Measurements from ENCODE around the gene ZNF532. TPM values are rescaled to one million over a fixed set of nuclear protein-coding genes. Genes with fewer than 3 reads are reported as not detected.
"Not testable (repeated sequence)": the region's sequence is repeated elsewhere in the genome, so short reads cannot be mapped to it uniquely, and the experiment has no call there.

ZNF532 gene
- total and polyA plus RNA-seq, 11 donors, result 16.0 to 84.4 (median 69.9) TPM

- Histone ChIP-seq H3K36me3 (no peaks in the 10 kb centered on the region), H3K4me1 (peaks cover 0 to 36% (median 13%) of the 10 kb centered on the region in 12 donors), H3K27me3 (no peaks in the 10 kb centered on the region), H3K9me3 (no peaks in the 10 kb centered on the region), H3K27ac (peak overlapping the region in 1 of 12 donors; percentile 34), H3K4me3 (no peak overlapping the region)
- peak in 1 of 5 donors; percentile 37 for DNase-seq
- WGBS, 4 donors, result 73 to 90% (median 81%) methylated on average over 12 of the region's 12 CpGs
- intact Hi-C loops (cut with DNase I), result no loop called here
- TF ChIP-seq CTCF (IDR thresholded peaks at IDR 0.05) (no peak), POLR2A (IDR thresholded peaks at IDR 0.05) (no peak)
- peak in 1 of 4 donors; percentile 43 for ATAC-seq
Measured at GRCh38 chr18:58850786-58851469, 13.7 kb upstream of the ZNF532 start.

GRCh38 chr18:58851856-58852255 lies 12.8 kb upstream of the ZNF532 start:
- H3K9me3 ChIP-seq, result no peaks in the 10 kb centered on the region
- 54 to 69% (median 62%) methylated on average over 5 of the region's 5 CpGs for WGBS, 4 donors
- TF ChIP-seq CTCF (IDR thresholded peaks at IDR 0.05), result no peak
- H3K27ac ChIP-seq, result no peak overlapping the region
- H3K36me3 ChIP-seq, result no peaks in the 10 kb centered on the region
- intact Hi-C loops (cut with DNase I), result no loop called here
- peaks cover 0 to 28% (median 11%) of the 10 kb centered on the region in 12 donors for H3K4me1 ChIP-seq
- no peak overlapping the region for H3K4me3 ChIP-seq
- ATAC-seq (no peak), DNase-seq (no peak)
- no peaks in the 10 kb centered on the region for H3K27me3 ChIP-seq

GRCh38 chr18:58852629-58853028 lies 12.0 kb upstream of the ZNF532 start:
- Histone ChIP-seq H3K27me3 (no peaks in the 10 kb centered on the region), H3K9me3 (no peaks in the 10 kb centered on the region), H3K4me1 (peaks cover 0 to 20% (median 4%) of the 10 kb centered on the region in 12 donors), H3K27ac (no peak overlapping the region), H3K36me3 (no peaks in the 10 kb centered on the region), H3K4me3 (no peak overlapping the region)
- DNase-seq, result no peak
- 94 to 99% (median 96%) methylated on average over 4 of the region's 4 CpGs for WGBS, 4 donors
- no peak for ATAC-seq
- no peak for TF ChIP-seq POLR2A (IDR thresholded peaks at IDR 0.05)
- no peak for TF ChIP-seq CTCF (IDR thresholded peaks at IDR 0.05)
- intact Hi-C loops (cut with DNase I), result no loop called here

GRCh38 chr18:58853561-58853960 lies 11.1 kb upstream of the ZNF532 start:
- ATAC-seq (no peak), DNase-seq (no peak)
- TF ChIP-seq POLR2A (IDR thresholded peaks at IDR 0.05) (no peak), CTCF (IDR thresholded peaks at IDR 0.05) (no peak)
- H3K36me3 ChIP-seq, result no peaks in the 10 kb centered on the region
- intact Hi-C loops (cut with DNase I), result no loop called here
- H3K27me3 ChIP-seq, result no peaks in the 10 kb centered on the region
- peaks cover 0 to 16% (median 3%) of the 10 kb centered on the region in 12 donors for H3K4me1 ChIP-seq
- H3K4me3 ChIP-seq, result no peak overlapping the region
- 80 to 89% (median 85%) methylated on average over 3 of the region's 3 CpGs for WGBS, 4 donors
- no peak overlapping the region for H3K27ac ChIP-seq
- no peaks in the 10 kb centered on the region for H3K9me3 ChIP-seq

- ATAC-seq, H3K36me3 ChIP-seq, H3K9me3 ChIP-seq, H3K27ac ChIP-seq, H3K4me3 ChIP-seq, DNase-seq, H3K27me3 ChIP-seq: not testable (repeated sequence)
- H3K4me1 ChIP-seq, result peaks cover 0 to 35% (median 18%) of the 10 kb centered on the region in 12 donors
- WGBS, 4 donors, result 86 to 90% (median 89%) methylated on average over 7 of the region's 7 CpGs
- intact Hi-C loops (cut with DNase I), result loop anchor here in 1 of 10 donors (5.0 kb wide), 1 partner anchor 68 kb away; no protein-coding TSS in a partner anchor
Measured at GRCh38 chr18:58855521-58855920, 9.2 kb upstream of the ZNF532 start.

All from heart left ventricle (tissue), 16 donors.